ENCODE data around the gene TPST1.

DNA sequence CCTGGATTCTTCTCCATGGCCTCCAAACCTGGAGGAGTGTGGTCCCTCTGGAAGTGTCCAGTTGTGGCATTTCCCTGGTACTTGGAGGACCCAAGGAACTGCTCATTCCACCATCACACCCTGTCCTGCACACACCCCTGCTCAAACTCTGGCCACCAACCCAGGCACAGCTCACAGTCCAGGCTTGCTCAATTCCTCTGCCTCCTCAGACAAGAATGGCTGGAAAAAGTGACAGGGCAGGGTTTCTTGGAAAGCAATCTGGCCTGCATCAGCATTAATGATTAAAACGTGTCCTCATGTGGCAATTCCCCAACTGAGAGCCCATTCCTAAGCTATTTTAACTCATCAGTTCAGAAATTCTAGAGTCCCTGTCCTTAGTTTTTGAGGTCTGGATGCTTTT lies 17.2 kb upstream of the TPST1 start:
- TF ChIP-seq, protein P1, sequence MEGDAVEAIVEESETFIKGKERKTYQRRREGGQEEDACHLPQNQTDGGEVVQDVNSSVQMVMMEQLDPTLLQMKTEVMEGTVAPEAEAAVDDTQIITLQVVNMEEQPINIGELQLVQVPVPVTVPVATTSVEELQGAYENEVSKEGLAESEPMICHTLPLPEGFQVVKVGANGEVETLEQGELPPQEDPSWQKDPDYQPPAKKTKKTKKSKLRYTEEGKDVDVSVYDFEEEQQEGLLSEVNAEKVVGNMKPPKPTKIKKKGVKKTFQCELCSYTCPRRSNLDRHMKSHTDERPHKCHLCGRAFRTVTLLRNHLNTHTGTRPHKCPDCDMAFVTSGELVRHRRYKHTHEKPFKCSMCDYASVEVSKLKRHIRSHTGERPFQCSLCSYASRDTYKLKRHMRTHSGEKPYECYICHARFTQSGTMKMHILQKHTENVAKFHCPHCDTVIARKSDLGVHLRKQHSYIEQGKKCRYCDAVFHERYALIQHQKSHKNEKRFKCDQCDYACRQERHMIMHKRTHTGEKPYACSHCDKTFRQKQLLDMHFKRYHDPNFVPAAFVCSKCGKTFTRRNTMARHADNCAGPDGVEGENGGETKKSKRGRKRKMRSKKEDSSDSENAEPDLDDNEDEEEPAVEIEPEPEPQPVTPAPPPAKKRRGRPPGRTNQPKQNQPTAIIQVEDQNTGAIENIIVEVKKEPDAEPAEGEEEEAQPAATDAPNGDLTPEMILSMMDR (IDR thresholded peaks at IDR 0.05), result no peak
- TF ChIP-seq POLR2A (IDR thresholded peaks at IDR 0.05), result no peak
- no peak for TF ChIP-seq EP300 (IDR thresholded peaks at IDR 0.05; ENCODE audit: low read depth)
- peak in 1 of 3 donors; percentile 54 for TF ChIP-seq POLR2AphosphoS5 (IDR thresholded peaks at IDR 0.05)
